OCI-LY1 (cell line): ENCODE measurements around the gene KCNA10.

Experiments
- CTCF ChIP-seq: fragments of 200-600 bp; sonication (generic), shearing (Covaris generic); IDR thresholded peaks from 2 replicates; pipeline ENCODE4 v1.5.1; 2017; ENCODE audit warnings: mild to moderate bottlenecking, antibody characterized with exemption, low read length, moderate library complexity, mixed read lengths
- EZH2 ChIP-seq: fragments of 200-600 bp; sonication (generic), shearing (Covaris generic); IDR thresholded peaks from 2 replicates; pipeline ENCODE4 v1.8.0; 2017; ENCODE audit warnings: borderline replicate concordance, mixed run types, mild to moderate bottlenecking, antibody characterized with exemption, low read length, moderate library complexity, mixed read lengths

- no peak for TF ChIP-seq CTCF
- TF ChIP-seq EZH2, result no peak
These were observed 19.9 kb upstream of the KCNA10 start for GRCh38 chr1:110538921-110539320.
